Measurements from ENCODE around the gene PCF11.
A peak's percentile ranks its signal among the peaks of the same experiment; 100 is the strongest.

PCF11 gene

GRCh38 chr11:83159902-83160865, 3.3 kb downstream of the PCF11 start:
- DNase-seq, result no peak
- H3K36me3 Mint-ChIP-seq (ENCODE audit: low read depth), result peaks cover 85% of the 10 kb centered on the region
- H3K4me3 Mint-ChIP-seq, result peak overlapping the region; percentile 100
- no peaks in the 10 kb centered on the region for H3K9me3 Mint-ChIP-seq
- H3K27me3 Mint-ChIP-seq, result no peaks in the 10 kb centered on the region
- peaks cover 55% of the 10 kb centered on the region for H3K4me1 Mint-ChIP-seq (ENCODE audit: low read depth)
- H3K27ac Mint-ChIP-seq, result peak overlapping the region; percentile 100

GRCh38 chr11:83161610-83162199, 4.8 kb downstream of the PCF11 start:
- peak overlapping the region; percentile 100 for H3K4me3 Mint-ChIP-seq
- peak overlapping the region; percentile 87 for H3K27ac Mint-ChIP-seq
- H3K36me3 Mint-ChIP-seq (ENCODE audit: low read depth), result peaks cover 93% of the 10 kb centered on the region
- H3K27me3 Mint-ChIP-seq, result no peaks in the 10 kb centered on the region
- no peaks in the 10 kb centered on the region for H3K9me3 Mint-ChIP-seq
- no peak for DNase-seq
- H3K4me1 Mint-ChIP-seq (ENCODE audit: low read depth), result peaks cover 60% of the 10 kb centered on the region

GRCh38 chr11:83162377-83162776, 5.4 kb downstream of the PCF11 start:
- DNase-seq, result no peak
- H3K9me3 Mint-ChIP-seq, result no peaks in the 10 kb centered on the region
- peak overlapping the region; percentile 87 for H3K27ac Mint-ChIP-seq
- H3K27me3 Mint-ChIP-seq, result no peaks in the 10 kb centered on the region
- peaks cover 94% of the 10 kb centered on the region for H3K36me3 Mint-ChIP-seq (ENCODE audit: low read depth)
- H3K4me3 Mint-ChIP-seq, result peak overlapping the region; percentile 100
- H3K4me1 Mint-ChIP-seq (ENCODE audit: low read depth), result peaks cover 62% of the 10 kb centered on the region

- no peak overlapping the region for H3K4me3 Mint-ChIP-seq
- DNase-seq, result no peak
- H3K36me3 Mint-ChIP-seq (ENCODE audit: low read depth), result peaks cover 95% of the 10 kb centered on the region
- peak overlapping the region; percentile 16 for H3K27ac Mint-ChIP-seq
- H3K27me3 Mint-ChIP-seq, result no peaks in the 10 kb centered on the region
- peaks cover 82% of the 10 kb centered on the region for H3K4me1 Mint-ChIP-seq (ENCODE audit: low read depth)
- H3K9me3 Mint-ChIP-seq, result no peaks in the 10 kb centered on the region
Measured at GRCh38 chr11:83166193-83166866, 9.4 kb downstream of the PCF11 start.

- H3K9me3 Mint-ChIP-seq, result no peaks in the 10 kb centered on the region
- peak overlapping the region; percentile 44 for H3K27ac Mint-ChIP-seq
- no peaks in the 10 kb centered on the region for H3K27me3 Mint-ChIP-seq
- peak overlapping the region; percentile 10 for H3K4me3 Mint-ChIP-seq
- peaks cover 83% of the 10 kb centered on the region for H3K4me1 Mint-ChIP-seq (ENCODE audit: low read depth)
- peaks cover 94% of the 10 kb centered on the region for H3K36me3 Mint-ChIP-seq (ENCODE audit: low read depth)
- DNase-seq, result no peak
Measured at GRCh38 chr11:83168756-83169155, 11.8 kb downstream of the PCF11 start.

GRCh38 chr11:83170865-83171264, 13.9 kb downstream of the PCF11 start:
- peak overlapping the region; percentile 48 for H3K27ac Mint-ChIP-seq

GRCh38 chr11:83172551-83172950, 15.6 kb downstream of the PCF11 start:
- H3K27ac Mint-ChIP-seq, result no peak overlapping the region
- no peaks in the 10 kb centered on the region for H3K9me3 Mint-ChIP-seq

More at GRCh38 chr11:83170865-83171264, 13.9 kb downstream of the PCF11 start:
- H3K36me3 Mint-ChIP-seq (ENCODE audit: low read depth), result peaks cover 94% of the 10 kb centered on the region
- no peaks in the 10 kb centered on the region for H3K27me3 Mint-ChIP-seq
- peak overlapping the region; percentile 60 for H3K4me3 Mint-ChIP-seq
- no peaks in the 10 kb centered on the region for H3K9me3 Mint-ChIP-seq
- DNase-seq, result no peak
- H3K4me1 Mint-ChIP-seq (ENCODE audit: low read depth), result peaks cover 84% of the 10 kb centered on the region

GRCh38 chr11:83174008-83174407, 17.1 kb downstream of the PCF11 start:
- H3K36me3 Mint-ChIP-seq (ENCODE audit: low read depth), result peaks cover 91% of the 10 kb centered on the region

More at GRCh38 chr11:83172551-83172950, 15.6 kb downstream of the PCF11 start:
- no peak for DNase-seq
- Mint-ChIP-seq H3K4me1 (ENCODE audit: low read depth) (peaks cover 85% of the 10 kb centered on the region), H3K27me3 (no peaks in the 10 kb centered on the region), H3K4me3 (peak overlapping the region; percentile 46), H3K36me3 (ENCODE audit: low read depth) (peaks cover 95% of the 10 kb centered on the region)

GRCh38 chr11:83175815-83176214, 18.9 kb downstream of the PCF11 start:
- peaks cover 61% of the 10 kb centered on the region for H3K4me1 Mint-ChIP-seq (ENCODE audit: low read depth)
- DNase-seq, result no peak
- H3K27ac Mint-ChIP-seq, result peak overlapping the region; percentile 78
- H3K4me3 Mint-ChIP-seq, result no peak overlapping the region
- H3K27me3 Mint-ChIP-seq, result no peaks in the 10 kb centered on the region
- no peaks in the 10 kb centered on the region for H3K9me3 Mint-ChIP-seq
- peaks cover 88% of the 10 kb centered on the region for H3K36me3 Mint-ChIP-seq (ENCODE audit: low read depth)

More at GRCh38 chr11:83174008-83174407, 17.1 kb downstream of the PCF11 start:
- Mint-ChIP-seq H3K27ac (peak overlapping the region; percentile 69), H3K9me3 (no peaks in the 10 kb centered on the region), H3K4me3 (peak overlapping the region; percentile 20), H3K27me3 (no peaks in the 10 kb centered on the region), H3K4me1 (ENCODE audit: low read depth) (peaks cover 72% of the 10 kb centered on the region)
- DNase-seq, result no peak

- Mint-ChIP-seq H3K27ac (peak overlapping the region; percentile 72), H3K4me1 (ENCODE audit: low read depth) (peaks cover 22% of the 10 kb centered on the region), H3K27me3 (no peaks in the 10 kb centered on the region), H3K9me3 (no peaks in the 10 kb centered on the region), H3K36me3 (ENCODE audit: low read depth) (peaks cover 83% of the 10 kb centered on the region), H3K4me3 (no peak overlapping the region)
- no peak for DNase-seq
Measured at GRCh38 chr11:83181815-83182214, 24.9 kb downstream of the PCF11 start.

GRCh38 chr11:83185767-83186166, 28.8 kb downstream of the PCF11 start:
- Mint-ChIP-seq H3K27ac (no peak overlapping the region), H3K9me3 (no peaks in the 10 kb centered on the region), H3K4me1 (ENCODE audit: low read depth) (peaks cover 15% of the 10 kb centered on the region), H3K27me3 (no peaks in the 10 kb centered on the region), H3K4me3 (no peak overlapping the region), H3K36me3 (ENCODE audit: low read depth) (peaks cover 86% of the 10 kb centered on the region)
- no peak for DNase-seq

GRCh38 chr11:83187465-83187864, 30.5 kb downstream of the PCF11 start:
- Mint-ChIP-seq H3K27me3 (no peaks in the 10 kb centered on the region), H3K4me3 (no peak overlapping the region), H3K9me3 (no peaks in the 10 kb centered on the region), H3K27ac (peak overlapping the region; percentile 34), H3K36me3 (ENCODE audit: low read depth) (peaks cover 90% of the 10 kb centered on the region), H3K4me1 (ENCODE audit: low read depth) (peaks cover 17% of the 10 kb centered on the region)
- no peak for DNase-seq

GRCh38 chr11:83191491-83191890, 34.6 kb downstream of the PCF11 start:
- Mint-ChIP-seq H3K4me3 (peak overlapping the region; percentile 94), H3K27ac (peak overlapping the region; percentile 80), H3K9me3 (no peaks in the 10 kb centered on the region), H3K4me1 (ENCODE audit: low read depth) (peaks cover 40% of the 10 kb centered on the region), H3K36me3 (ENCODE audit: low read depth) (peaks cover 78% of the 10 kb centered on the region), H3K27me3 (no peaks in the 10 kb centered on the region)
- DNase-seq, result no peak

- H3K36me3 Mint-ChIP-seq (ENCODE audit: low read depth), result peaks cover 73% of the 10 kb centered on the region
- H3K4me1 Mint-ChIP-seq (ENCODE audit: low read depth), result peaks cover 45% of the 10 kb centered on the region
- H3K27ac Mint-ChIP-seq, result peak overlapping the region; percentile 97
- no peak for DNase-seq
- H3K27me3 Mint-ChIP-seq, result no peaks in the 10 kb centered on the region
- H3K9me3 Mint-ChIP-seq, result no peaks in the 10 kb centered on the region
- H3K4me3 Mint-ChIP-seq, result peak overlapping the region; percentile 94
Measured at GRCh38 chr11:83191986-83192385, 35.1 kb downstream of the PCF11 start.

All from activated T-cell treated with anti-CD3 and anti-CD28 coated beads, Interleukin-2, amount 50 U/mL, for 24 hours (primary cell).